PC-3 (cell line): ENCODE data around the gene PTPRN2. TPM values are rescaled to one million over a fixed set of nuclear protein-coding genes. Genes with fewer than 3 reads are reported as not detected.

ENCODE experiments used
- ATAC-seq: fragments of 200-7000 bp; cut with Tn5 transposase; 2 replicates; pipeline ENCODE4 v1.9.1; 2020; ENCODE audit warnings: mild to moderate bottlenecking, moderate library complexity
- BruUV-seq: library from RNA; stranded (reverse); fragments of 400-500 nt; replicated peaks from 2 replicates; lab custom pipeline; 2021; lab: Mats Ljungman, UMichigan
- CTCF ChIA-PET: fragments of 300-600 bp; sonication (Branson Sonifier 250); formaldehyde crosslinking; loops from one replicate; lab custom pipeline; 2022; ENCODE audit warnings: antibody characterized with exemption; lab: Charles Lee
- POLR2A ChIA-PET: fragments of 300-600 bp; sonication (Branson Sonifier 250); formaldehyde crosslinking; loops from one replicate; lab custom pipeline; 2022; ENCODE audit warnings: antibody characterized with exemption; ENCODE audit not compliant: unreplicated experiment; lab: Charles Lee
- DNase-seq: peaks from one replicate; pipeline ENCODE4 v3.0.0-alpha.2; 2015
- H2AFZ ChIP-seq: fragments of 300-600 bp; sonication (generic); 2 replicates; pipeline ENCODE4 v1.6.0; 2016; ENCODE audit warnings: antibody characterized with exemption, low read length
- H3F3A ChIP-seq: fragments of 300-600 bp; sonication (generic); one replicate; pipeline ENCODE4 v1.6.0; 2017; ENCODE audit warnings: antibody characterized with exemption, low read length, control low read depth, mild to moderate bottlenecking; ENCODE audit not compliant: unreplicated experiment
- H3K27ac ChIP-seq: fragments of 300-600 bp; sonication (generic); 2 replicates; pipeline ENCODE4 v1.5.1; 2016; ENCODE audit warnings: mild to moderate bottlenecking, low read length
- H3K27me3 ChIP-seq: fragments of 300-600 bp; sonication (generic); 2 replicates; pipeline ENCODE4 v1.6.1; 2016; ENCODE audit warnings: low read length, mixed read lengths
- H3K36me3 ChIP-seq: fragments of 300-600 bp; sonication (generic); 2 replicates; pipeline ENCODE4 v1.6.1; 2016; ENCODE audit warnings: low read depth, mixed run types, low read length, mixed read lengths
- H3K4me1 ChIP-seq: fragments of 300-600 bp; sonication (generic); 2 replicates; pipeline ENCODE4 v1.5.1; 2016; ENCODE audit warnings: low read length; ENCODE audit not compliant: insufficient read depth
- H3K4me2 ChIP-seq: fragments of 300-600 bp; sonication (generic); 2 replicates; pipeline ENCODE4 v1.6.0; 2016; ENCODE audit warnings: low read length
- H3K4me3 ChIP-seq: fragments of 300-600 bp; sonication (generic); 2 replicates; pipeline ENCODE4 v1.5.1; 2016; ENCODE audit warnings: mild to moderate bottlenecking, low read length, mixed read lengths
- H3K79me2 ChIP-seq: fragments of 300-600 bp; sonication (generic); 2 replicates; pipeline ENCODE4 v1.6.1; 2017; ENCODE audit warnings: low read length, mixed read lengths
- H3K9ac ChIP-seq: fragments of 300-600 bp; sonication (generic); 2 replicates; pipeline ENCODE4 v1.6.0; 2016; ENCODE audit warnings: mild to moderate bottlenecking, low read length
- H3K9me2 ChIP-seq: fragments of 300-600 bp; sonication (generic); replicated peaks from 2 replicates; pipeline ENCODE4 v1.6.1; 2016; ENCODE audit warnings: mixed run types, low read length, mixed read lengths
- H3K9me3 ChIP-seq: fragments of 300-600 bp; sonication (generic); 2 replicates; pipeline ENCODE4 v1.6.1; 2016; ENCODE audit warnings: low read length, mixed read lengths
- H4K20me1 ChIP-seq: fragments of 300-600 bp; sonication (generic); 2 replicates; pipeline ENCODE4 v1.6.1; 2016; ENCODE audit warnings: low read length, mixed read lengths
- EZH2 ChIP-seq: fragments of 300-600 bp; sonication (generic); IDR thresholded peaks from one replicate; pipeline ENCODE4 v1.6.1; 2017; ENCODE audit warnings: antibody characterized with exemption, mild to moderate bottlenecking, low read length; ENCODE audit not compliant: unreplicated experiment
- EZH2phosphoT487 ChIP-seq: fragments of 300-600 bp; sonication (generic); IDR thresholded peaks from 2 replicates; pipeline ENCODE4 v1.6.1; 2018; ENCODE audit warnings: mild to moderate bottlenecking, antibody characterized with exemption, low read length, borderline replicate concordance
- intact Hi-C: fragments of 100-400 bp; cut with micrococcal nuclease; formaldehyde crosslinking; loops from 2 replicates; pipeline ENCODE4 v1.9.0; 2023
- total RNA-seq: library from RNA; depleted of rRNA; stranded (reverse); fragments of >200 nt; gene quantifications from 2 replicates; pipeline ENCODE4 v1.2.3, GENCODE V29; 2014
- TF ChIP-seq, protein P1 (sequence below): fragments of 300-600 bp; sonication (generic); conservative IDR thresholded peaks from 2 replicates; pipeline ENCODE4 v1.5.1; 2017; ENCODE audit warnings: antibody characterized with exemption, low read depth, mild to moderate bottlenecking, low read length

The PTPRN2 gene
- total RNA-seq, 1 experiment from 2014 or later, result 3.2 TPM

DNA sequence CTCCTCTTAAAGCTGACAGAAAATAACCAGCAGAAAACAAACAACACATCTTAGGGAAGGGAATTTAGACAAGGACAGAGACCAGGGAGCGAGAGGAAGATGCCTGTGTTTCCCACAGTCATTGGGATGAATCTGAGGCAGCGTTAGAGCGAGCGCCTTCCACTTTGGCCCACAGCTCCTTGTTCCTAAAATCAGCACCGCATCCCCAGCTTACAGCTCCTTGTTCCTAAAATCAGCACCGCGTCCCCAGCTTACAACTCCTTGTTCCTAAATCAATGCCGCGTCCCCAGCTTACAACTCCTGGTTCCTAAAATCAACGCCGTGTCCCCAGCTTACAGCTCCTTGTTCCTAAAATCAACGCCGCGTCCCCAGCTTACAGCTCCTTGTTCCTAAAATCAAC lies 593.3 kb downstream of the PTPRN2 start:
- ChIA-PET CTCF (interaction anchor here (0.7 kb wide), 1 partner anchor 560 kb away, joined by 3 read pairs; no protein-coding TSS in a partner anchor), POLR2A (no interaction called here)
- no peak overlapping the region for H3K4me3 ChIP-seq
- no peaks in the 10 kb centered on the region for H3F3A ChIP-seq
- no peaks in the 10 kb centered on the region for H3K9me3 ChIP-seq
- no peaks in the 10 kb centered on the region for H3K27me3 ChIP-seq
- H3K9me2 ChIP-seq, result no peaks in the 10 kb centered on the region
- intact Hi-C loops, result no loop called here
- no peak overlapping the region for H2AFZ ChIP-seq
- H3K4me1 ChIP-seq, result no peaks in the 10 kb centered on the region
- no peak overlapping the region for H3K4me2 ChIP-seq
- no peak overlapping the region for H3K27ac ChIP-seq
- H3K9ac ChIP-seq, result no peak overlapping the region
- BruUV-seq, result no TSS peak
- H3K79me2 ChIP-seq, result no peaks in the 10 kb centered on the region
- no peaks in the 10 kb centered on the region for H4K20me1 ChIP-seq
- H3K36me3 ChIP-seq, result no peaks in the 10 kb centered on the region
- no peak for DNase-seq
- TF ChIP-seq, protein P1, sequence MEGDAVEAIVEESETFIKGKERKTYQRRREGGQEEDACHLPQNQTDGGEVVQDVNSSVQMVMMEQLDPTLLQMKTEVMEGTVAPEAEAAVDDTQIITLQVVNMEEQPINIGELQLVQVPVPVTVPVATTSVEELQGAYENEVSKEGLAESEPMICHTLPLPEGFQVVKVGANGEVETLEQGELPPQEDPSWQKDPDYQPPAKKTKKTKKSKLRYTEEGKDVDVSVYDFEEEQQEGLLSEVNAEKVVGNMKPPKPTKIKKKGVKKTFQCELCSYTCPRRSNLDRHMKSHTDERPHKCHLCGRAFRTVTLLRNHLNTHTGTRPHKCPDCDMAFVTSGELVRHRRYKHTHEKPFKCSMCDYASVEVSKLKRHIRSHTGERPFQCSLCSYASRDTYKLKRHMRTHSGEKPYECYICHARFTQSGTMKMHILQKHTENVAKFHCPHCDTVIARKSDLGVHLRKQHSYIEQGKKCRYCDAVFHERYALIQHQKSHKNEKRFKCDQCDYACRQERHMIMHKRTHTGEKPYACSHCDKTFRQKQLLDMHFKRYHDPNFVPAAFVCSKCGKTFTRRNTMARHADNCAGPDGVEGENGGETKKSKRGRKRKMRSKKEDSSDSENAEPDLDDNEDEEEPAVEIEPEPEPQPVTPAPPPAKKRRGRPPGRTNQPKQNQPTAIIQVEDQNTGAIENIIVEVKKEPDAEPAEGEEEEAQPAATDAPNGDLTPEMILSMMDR, result no peak
- TF ChIP-seq EZH2phosphoT487, result no peak
- no peak for TF ChIP-seq EZH2
- no peak for ATAC-seq

DNA sequence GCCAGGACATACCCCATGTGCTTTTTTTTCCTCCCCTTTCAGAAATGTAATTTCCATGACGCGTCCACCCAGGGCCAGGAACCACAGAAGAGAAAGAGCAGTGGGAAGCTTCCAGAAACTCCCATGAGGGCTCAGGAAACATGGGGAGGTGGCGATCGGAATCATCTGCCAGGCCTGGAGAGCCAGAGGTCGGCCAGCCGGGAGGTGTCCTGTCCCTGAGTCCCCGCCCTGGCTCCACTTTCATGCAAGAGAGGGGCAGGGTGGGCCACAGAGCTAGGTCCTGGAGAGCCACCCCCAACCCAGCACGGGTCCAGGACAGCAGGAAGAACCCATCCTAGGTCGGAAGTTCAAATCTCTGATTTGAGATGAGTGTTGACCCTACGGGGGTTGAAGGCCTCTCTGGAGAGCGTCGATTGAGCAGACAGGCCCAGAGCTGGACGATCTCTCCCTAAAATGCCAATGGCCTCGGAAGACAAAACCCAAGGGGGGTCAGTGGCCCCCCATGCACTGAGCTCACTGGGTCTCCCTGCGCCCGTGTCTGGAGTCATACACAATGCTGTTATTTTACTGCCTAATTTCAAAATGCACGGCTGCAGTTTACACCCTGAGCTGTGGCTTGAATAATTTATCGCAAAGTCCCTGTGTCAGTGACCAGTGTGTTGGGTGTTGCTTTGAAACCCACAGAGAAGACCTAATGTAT lies 594.1 kb downstream of the PTPRN2 start:
- CTCF ChIA-PET, result no interaction called here
- TF ChIP-seq, protein P1, result no peak
- TF ChIP-seq EZH2, result no peak
- no peak for TF ChIP-seq EZH2phosphoT487

DNA sequence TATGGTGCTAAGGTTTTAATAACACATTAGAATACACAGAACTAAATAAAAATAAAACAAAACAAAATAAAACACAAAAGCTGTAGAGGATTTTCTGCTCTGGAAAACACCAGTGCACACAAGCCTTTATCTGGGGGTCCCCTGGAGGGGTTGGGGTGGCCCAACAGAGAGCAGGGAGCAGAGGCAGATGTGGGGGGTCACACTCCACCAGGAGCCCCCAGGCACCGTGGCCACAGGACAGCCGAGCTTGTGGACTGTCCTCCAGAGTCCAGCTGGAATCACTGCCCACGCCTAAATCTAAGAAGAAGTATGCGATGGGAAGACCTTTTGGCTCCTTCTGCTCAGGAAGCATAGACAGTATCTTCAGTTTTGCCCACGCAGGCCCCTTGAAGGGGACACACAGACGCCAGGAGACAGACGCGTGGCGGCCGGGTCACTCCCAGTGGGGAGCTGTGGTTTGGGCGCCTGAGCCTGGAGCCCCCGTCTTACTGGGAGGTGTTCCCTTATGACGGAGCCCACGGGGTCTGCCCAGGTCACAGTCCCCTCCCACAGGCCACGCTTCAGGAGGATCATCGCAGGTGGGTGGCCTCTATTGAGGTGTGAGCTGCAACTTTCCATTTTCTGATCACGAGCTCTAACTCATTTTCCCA lies 595.0 kb downstream of the PTPRN2 start:
- H3K27ac ChIP-seq, result no peak overlapping the region
- TF ChIP-seq EZH2phosphoT487, result no peak
- TF ChIP-seq, protein P1, result no peak
- TF ChIP-seq EZH2, result no peak
- no peak overlapping the region for H3K4me2 ChIP-seq
- H3F3A ChIP-seq, result no peaks in the 10 kb centered on the region
- no peaks in the 10 kb centered on the region for H3K9me2 ChIP-seq
- no peak overlapping the region for H3K9ac ChIP-seq
- no TSS peak for BruUV-seq
- H4K20me1 ChIP-seq, result no peaks in the 10 kb centered on the region
- ChIA-PET POLR2A (no interaction called here), CTCF (no interaction called here)
- H3K36me3 ChIP-seq, result no peaks in the 10 kb centered on the region
- DNase-seq (no peak), ATAC-seq (no peak)
- no peaks in the 10 kb centered on the region for H3K27me3 ChIP-seq
- intact Hi-C loops, result no loop called here
- H3K4me3 ChIP-seq, result no peak overlapping the region
- no peaks in the 10 kb centered on the region for H3K9me3 ChIP-seq
- no peak overlapping the region for H2AFZ ChIP-seq
- H3K79me2 ChIP-seq, result no peaks in the 10 kb centered on the region
- no peaks in the 10 kb centered on the region for H3K4me1 ChIP-seq

More for the DNA sequence above, 594.1 kb downstream of the PTPRN2 start:
- POLR2A ChIA-PET, result no interaction called here
- H3K27me3 ChIP-seq, result no peaks in the 10 kb centered on the region
- H4K20me1 ChIP-seq, result no peaks in the 10 kb centered on the region
- H3K79me2 ChIP-seq, result no peaks in the 10 kb centered on the region
- no peak overlapping the region for H2AFZ ChIP-seq
- no peaks in the 10 kb centered on the region for H3K9me3 ChIP-seq
- H3F3A ChIP-seq, result no peaks in the 10 kb centered on the region
- H3K27ac ChIP-seq, result no peak overlapping the region
- H3K4me3 ChIP-seq, result no peak overlapping the region
- ATAC-seq (no peak), DNase-seq (no peak)
- no peak overlapping the region for H3K4me2 ChIP-seq
- no peaks in the 10 kb centered on the region for H3K4me1 ChIP-seq
- no peaks in the 10 kb centered on the region for H3K36me3 ChIP-seq
- intact Hi-C loops, result no loop called here
- H3K9ac ChIP-seq, result no peak overlapping the region
- no peaks in the 10 kb centered on the region for H3K9me2 ChIP-seq
- no TSS peak for BruUV-seq
